Body of pancreas (tissue), 4 donors: Measurements from ENCODE around the gene SEZ6L2.

Experiments used
- POLR2A ChIP-seq, 3 donors: fragments of 450-650 bp; IDR thresholded peaks; one replicate each; pipeline ENCODE4 v1.6.1; 2016; ENCODE audit warnings: antibody characterized with exemption in 3 of 3, mild to moderate bottlenecking in 2 of 3
- TF ChIP-seq, protein P1 (sequence below), 7 experiments: fragments of 450-650 bp in 4 of 7; fragments of 200-600 bp in 3 of 7; sonication (generic) in 3 of 7; IDR thresholded peaks; one replicate each; pipeline ENCODE4 v1.5.1; 2016 to 2019; ENCODE audit warnings: antibody characterized with exemption in 7 of 7

DNA sequence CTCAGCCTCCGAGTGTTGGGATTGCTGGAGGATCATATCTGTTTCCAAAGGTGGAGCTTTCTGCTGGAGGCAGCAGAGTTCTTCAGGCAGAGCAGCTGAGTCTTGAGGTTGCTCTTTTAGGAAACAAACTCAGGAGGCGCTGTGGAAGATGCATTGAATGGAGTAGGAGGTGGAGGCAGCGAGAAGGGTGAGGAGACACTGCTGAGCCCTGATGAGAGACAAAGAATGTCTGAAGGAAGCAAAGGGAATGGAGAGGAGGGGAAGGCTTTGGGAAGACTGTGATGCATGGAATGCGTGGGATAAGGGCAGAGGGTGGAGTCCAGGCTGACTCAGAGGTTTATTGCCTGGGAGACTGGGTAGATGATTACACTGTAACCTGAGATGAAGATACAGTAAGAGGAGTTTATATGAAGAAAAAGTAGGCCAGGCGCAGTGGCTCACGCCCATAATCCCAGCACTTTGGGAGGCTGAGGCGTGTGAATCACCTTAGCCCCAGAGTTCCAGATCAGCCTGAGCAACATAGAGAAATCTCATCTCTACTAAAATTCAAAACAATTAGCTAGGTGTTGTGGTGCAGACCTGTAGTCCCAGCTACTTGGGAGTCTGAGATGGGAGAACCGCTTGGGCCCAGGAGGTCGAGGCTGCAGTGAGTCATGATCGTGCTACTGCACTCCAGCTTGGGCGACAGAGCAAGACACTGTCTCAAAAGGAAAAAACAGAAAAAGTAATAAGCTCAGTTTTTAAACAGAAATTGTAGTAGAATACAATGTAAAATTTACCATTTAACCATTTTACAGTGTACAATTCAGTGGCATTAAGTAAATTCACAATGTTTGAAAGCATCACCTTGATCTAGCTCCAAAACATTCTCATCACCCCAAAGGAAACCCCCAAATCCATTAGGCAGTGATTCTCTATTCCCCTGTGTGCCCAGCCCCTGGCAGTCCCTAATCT is 44.8 kb upstream of the SEZ6L2 start:
- peak in 1 of 3 donors; percentile 27 for TF ChIP-seq POLR2A (IDR thresholded peaks at IDR 0.05)
- TF ChIP-seq, protein P1, sequence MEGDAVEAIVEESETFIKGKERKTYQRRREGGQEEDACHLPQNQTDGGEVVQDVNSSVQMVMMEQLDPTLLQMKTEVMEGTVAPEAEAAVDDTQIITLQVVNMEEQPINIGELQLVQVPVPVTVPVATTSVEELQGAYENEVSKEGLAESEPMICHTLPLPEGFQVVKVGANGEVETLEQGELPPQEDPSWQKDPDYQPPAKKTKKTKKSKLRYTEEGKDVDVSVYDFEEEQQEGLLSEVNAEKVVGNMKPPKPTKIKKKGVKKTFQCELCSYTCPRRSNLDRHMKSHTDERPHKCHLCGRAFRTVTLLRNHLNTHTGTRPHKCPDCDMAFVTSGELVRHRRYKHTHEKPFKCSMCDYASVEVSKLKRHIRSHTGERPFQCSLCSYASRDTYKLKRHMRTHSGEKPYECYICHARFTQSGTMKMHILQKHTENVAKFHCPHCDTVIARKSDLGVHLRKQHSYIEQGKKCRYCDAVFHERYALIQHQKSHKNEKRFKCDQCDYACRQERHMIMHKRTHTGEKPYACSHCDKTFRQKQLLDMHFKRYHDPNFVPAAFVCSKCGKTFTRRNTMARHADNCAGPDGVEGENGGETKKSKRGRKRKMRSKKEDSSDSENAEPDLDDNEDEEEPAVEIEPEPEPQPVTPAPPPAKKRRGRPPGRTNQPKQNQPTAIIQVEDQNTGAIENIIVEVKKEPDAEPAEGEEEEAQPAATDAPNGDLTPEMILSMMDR (IDR thresholded peaks at IDR 0.05) = no peak
